ENCODE measurements around the gene FBXL16. TPM values are rescaled to one million over a fixed set of nuclear protein-coding genes. Genes with fewer than 3 reads are reported as not detected.

Gene FBXL16
- polyA plus RNA-seq, 1 of the 3 experiments (the other 2 are of a cell fraction), result 19.8 TPM

- TF ChIP-seq, protein P1, sequence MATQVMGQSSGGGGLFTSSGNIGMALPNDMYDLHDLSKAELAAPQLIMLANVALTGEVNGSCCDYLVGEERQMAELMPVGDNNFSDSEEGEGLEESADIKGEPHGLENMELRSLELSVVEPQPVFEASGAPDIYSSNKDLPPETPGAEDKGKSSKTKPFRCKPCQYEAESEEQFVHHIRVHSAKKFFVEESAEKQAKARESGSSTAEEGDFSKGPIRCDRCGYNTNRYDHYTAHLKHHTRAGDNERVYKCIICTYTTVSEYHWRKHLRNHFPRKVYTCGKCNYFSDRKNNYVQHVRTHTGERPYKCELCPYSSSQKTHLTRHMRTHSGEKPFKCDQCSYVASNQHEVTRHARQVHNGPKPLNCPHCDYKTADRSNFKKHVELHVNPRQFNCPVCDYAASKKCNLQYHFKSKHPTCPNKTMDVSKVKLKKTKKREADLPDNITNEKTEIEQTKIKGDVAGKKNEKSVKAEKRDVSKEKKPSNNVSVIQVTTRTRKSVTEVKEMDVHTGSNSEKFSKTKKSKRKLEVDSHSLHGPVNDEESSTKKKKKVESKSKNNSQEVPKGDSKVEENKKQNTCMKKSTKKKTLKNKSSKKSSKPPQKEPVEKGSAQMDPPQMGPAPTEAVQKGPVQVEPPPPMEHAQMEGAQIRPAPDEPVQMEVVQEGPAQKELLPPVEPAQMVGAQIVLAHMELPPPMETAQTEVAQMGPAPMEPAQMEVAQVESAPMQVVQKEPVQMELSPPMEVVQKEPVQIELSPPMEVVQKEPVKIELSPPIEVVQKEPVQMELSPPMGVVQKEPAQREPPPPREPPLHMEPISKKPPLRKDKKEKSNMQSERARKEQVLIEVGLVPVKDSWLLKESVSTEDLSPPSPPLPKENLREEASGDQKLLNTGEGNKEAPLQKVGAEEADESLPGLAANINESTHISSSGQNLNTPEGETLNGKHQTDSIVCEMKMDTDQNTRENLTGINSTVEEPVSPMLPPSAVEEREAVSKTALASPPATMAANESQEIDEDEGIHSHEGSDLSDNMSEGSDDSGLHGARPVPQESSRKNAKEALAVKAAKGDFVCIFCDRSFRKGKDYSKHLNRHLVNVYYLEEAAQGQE (IDR thresholded peaks at IDR 0.05; ENCODE audit: low read depth, low read length), result no peak; the same call in 1 of the 2 replicates
- no peak for TF ChIP-seq TEAD4 (IDR thresholded peaks at IDR 0.05; ENCODE audit: borderline replicate concordance, insufficient read depth)
- TF ChIP-seq RCOR1 (IDR thresholded peaks at IDR 0.05; ENCODE audit: low read length), result no peak
- TF ChIP-seq RFX5 (IDR thresholded peaks at IDR 0.05; ENCODE audit: low read length), result no peak
- no peak for TF ChIP-seq FOSL2 (IDR thresholded peaks at IDR 0.05; ENCODE audit: borderline replicate concordance, low read depth)
- no peak for TF ChIP-seq MEF2A (IDR thresholded peaks at IDR 0.05; ENCODE audit: borderline replicate concordance, low read depth)
These were observed 25.6 kb downstream of the FBXL16 start, which contains the start of gene STUB1 (continued) for GRCh38 chr16:679814-680624.

DNA sequence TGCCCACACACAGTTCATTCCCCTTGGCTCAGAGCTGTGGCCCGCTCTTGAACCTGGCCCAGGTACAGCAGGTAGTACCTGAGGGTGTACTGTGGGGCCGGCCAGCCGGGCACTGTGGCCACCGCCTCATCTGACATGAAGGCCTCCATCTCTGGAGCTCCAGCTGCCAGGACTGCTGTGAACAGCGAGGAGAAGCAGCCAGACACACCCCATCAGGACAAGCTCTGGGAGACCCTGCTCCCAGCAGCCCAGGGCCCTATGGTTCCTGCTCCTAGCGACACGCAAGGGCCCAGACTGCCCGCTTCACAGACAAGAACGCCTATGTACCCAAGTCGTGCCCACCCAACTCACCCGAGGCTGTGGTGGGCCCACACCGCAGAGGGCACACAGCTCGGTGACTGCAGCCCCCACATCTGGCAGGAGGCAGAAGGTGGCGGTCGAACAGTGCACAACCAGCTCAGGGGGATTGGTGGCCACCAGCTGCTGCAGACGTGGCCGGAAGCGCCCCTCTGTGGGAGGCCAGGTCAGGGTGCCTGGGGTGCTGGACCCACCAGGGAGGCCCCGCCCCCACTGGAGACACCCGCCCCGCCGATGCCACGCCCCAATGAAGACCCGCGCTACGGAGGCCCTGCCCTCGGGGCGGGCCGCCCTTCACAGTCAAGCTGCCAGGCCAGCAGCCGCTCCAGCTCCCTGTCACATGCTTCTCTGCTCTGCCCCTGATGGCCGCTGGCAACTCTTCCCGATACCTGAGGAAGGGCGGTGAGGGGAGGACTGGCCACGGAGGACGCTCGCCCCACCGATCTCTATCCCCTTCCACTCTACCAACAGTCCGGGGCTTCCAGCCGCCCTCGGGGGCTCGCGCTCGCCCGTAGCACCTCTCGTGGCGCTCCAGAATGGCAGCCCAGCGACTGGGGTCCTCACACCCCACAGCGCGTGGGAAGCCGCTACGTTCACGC is 26.5 kb downstream of the FBXL16 start:
- Histone ChIP-seq H3K9me3 (no peaks in the 10 kb centered on the region), H3K9me2 (no peaks in the 10 kb centered on the region), H3K4me3 (ENCODE audit: low read depth in 2 of 2, low read length in 1 of 2) (peak overlapping the region; percentile 60 to 70), H3K79me2 (ENCODE audit: insufficient read depth) (peaks cover 34% of the 10 kb centered on the region), H2AFZ (ENCODE audit: low read depth) (0 out of 2 replicates have a peak overlapping the region, but pooled peaks have one; percentile 82), H3F3A (replicated peaks; ENCODE audit: insufficient read depth) (peaks cover 10% of the 10 kb centered on the region), H3K9ac (peak overlapping the region; percentile 65; the same call in 1 of the 2 replicates), H3K27ac (ENCODE audit: low read depth in 2 of 2, low read length in 1 of 2) (peak overlapping the region; percentile 82 to 96), H3K4me2 (peak overlapping the region; percentile 96), H3K27me3 (ENCODE audit: insufficient read depth) (no peaks in the 10 kb centered on the region), H3K4me1 (ENCODE audit: control insufficient read depth in 1 of 2, insufficient read depth in 2 of 2, low read depth in 1 of 2, low read length in 1 of 2) (peaks cover 8 to 45% of the 10 kb centered on the region in 2 experiments; a peak in 2 of 4 replicates), H3K36me3 (replicated peaks in 1 of 2; ENCODE audit: control insufficient read depth in 1 of 2, insufficient read depth in 2 of 2, low read length in 1 of 2) (peaks cover 13 to 27% of the 10 kb centered on the region in 2 experiments), H4K20me1 (ENCODE audit: insufficient read depth) (peaks cover 23% of the 10 kb centered on the region)
- WGBS (ENCODE audit: low lambda C conversion rate), result 4% methylated on average over 8 of the region's 52 CpGs
- DNase-seq, result peak; percentile 91
- CTCF ChIA-PET, result interaction anchor here (0.5 to 3.8 kb wide), 6 partner anchors 11 to 41 kb away, joined by 3 to 20 read pairs (median 10); partner anchors contain the start of genes RHOT2 and WDR90
- no peak for TF ChIP-seq RXRA (IDR thresholded peaks at IDR 0.05; ENCODE audit: borderline replicate concordance, low read depth)
- TF ChIP-seq USF1 (IDR thresholded peaks at IDR 0.05; ENCODE audit: borderline replicate concordance, low read depth), result 0 out of 2 replicates have a peak, but pooled peaks have one; percentile 22
- TF ChIP-seq, protein P2, sequence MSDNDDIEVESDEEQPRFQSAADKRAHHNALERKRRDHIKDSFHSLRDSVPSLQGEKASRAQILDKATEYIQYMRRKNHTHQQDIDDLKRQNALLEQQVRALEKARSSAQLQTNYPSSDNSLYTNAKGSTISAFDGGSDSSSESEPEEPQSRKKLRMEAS (IDR thresholded peaks at IDR 0.05; ENCODE audit: low read depth), result peak; percentile 21; the same call in 1 of the 2 replicates
- TF ChIP-seq POLR2AphosphoS5 (IDR thresholded peaks at IDR 0.05; ENCODE audit: low read depth, low read length), result peak; percentile 34; the same call in 1 of the 2 replicates
- TF ChIP-seq ZBTB33 (IDR thresholded peaks at IDR 0.05; ENCODE audit: borderline replicate concordance, low read depth), result no peak
- TF ChIP-seq, protein P3, sequence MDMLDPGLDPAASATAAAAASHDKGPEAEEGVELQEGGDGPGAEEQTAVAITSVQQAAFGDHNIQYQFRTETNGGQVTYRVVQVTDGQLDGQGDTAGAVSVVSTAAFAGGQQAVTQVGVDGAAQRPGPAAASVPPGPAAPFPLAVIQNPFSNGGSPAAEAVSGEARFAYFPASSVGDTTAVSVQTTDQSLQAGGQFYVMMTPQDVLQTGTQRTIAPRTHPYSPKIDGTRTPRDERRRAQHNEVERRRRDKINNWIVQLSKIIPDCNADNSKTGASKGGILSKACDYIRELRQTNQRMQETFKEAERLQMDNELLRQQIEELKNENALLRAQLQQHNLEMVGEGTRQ (IDR thresholded peaks at IDR 0.05; ENCODE audit: borderline replicate concordance, low read depth, low read length), result 0 out of 2 replicates have a peak, but pooled peaks have one; percentile 16
- peak; percentile 74; the same call in 1 of the 2 replicates for TF ChIP-seq MXI1 (IDR thresholded peaks at IDR 0.05; ENCODE audit: low read depth, low read length)
- 0 out of 2 replicates have a peak, but pooled peaks have one; percentile 44 for TF ChIP-seq FOXJ3 (CRISPR knock-in tag; IDR thresholded peaks at IDR 0.05)
- TF ChIP-seq TAF1 (IDR thresholded peaks at IDR 0.05; ENCODE audit: borderline replicate concordance, low read depth, low read length), result peak; percentile 25; the same call in 1 of the 2 replicates
- POLR2A ChIA-PET, result interaction anchor here (0.6 to 1.7 kb wide), 12 partner anchors 10 to 43 kb away, joined by 3 to 10 read pairs (median 4); partner anchors contain the start of genes MCRIP2, METTL26, RHOT2 and WDR24
